Peyer's patch (tissue), 4 donors: ENCODE results near the gene MGRN1. TPM values are rescaled to one million over a fixed set of nuclear protein-coding genes. Genes with fewer than 3 reads are reported as not detected.

Source experiments
- DNase-seq, 3 donors: peaks; one replicate each; pipeline ENCODE4 v3.0.0-alpha.2; 2017 to 2019
- H3K27ac ChIP-seq, 4 donors: fragments of 200-600 bp; sonication (generic); one replicate each; pipeline ENCODE4 v1.5.1; 2016 to 2019
- H3K27me3 ChIP-seq, 2 donors: fragments of 200-600 bp; sonication (generic); one replicate each; pipeline ENCODE4 v1.5.1; 2019
- H3K36me3 ChIP-seq, 3 donors: fragments of 200-600 bp; sonication (generic); one replicate each; pipeline ENCODE4 v1.5.1; 2016 to 2019
- H3K4me1 ChIP-seq, 4 donors: fragments of 200-600 bp; sonication (generic); one replicate each; pipeline ENCODE4 v1.5.1; 2016 to 2019
- H3K4me3 ChIP-seq, 4 donors: fragments of 200-600 bp; sonication (generic); 1 replicate in 3 of 4; 2 replicates in 1 of 4; pipeline ENCODE4 v1.5.1; 2016 to 2019; ENCODE audit warnings: mild to moderate bottlenecking in 1 of 4
- H3K9me3 ChIP-seq, 4 donors: fragments of 200-600 bp; sonication (generic); one replicate each; pipeline ENCODE4 v1.5.1; 2016 to 2019; ENCODE audit warnings: mild to moderate bottlenecking in 1 of 4
- POLR2A ChIP-seq, 2 donors: fragments of 450-650 bp; IDR thresholded peaks; one replicate each; pipeline ENCODE4 v1.5.1; 2017; ENCODE audit warnings: antibody characterized with exemption in 2 of 2, mild to moderate bottlenecking in 2 of 2, moderate library complexity in 2 of 2
- total RNA-seq, 4 donors: library from RNA; depleted of rRNA; stranded (reverse); fragments of >200 nt; gene quantifications; one replicate each; pipeline ENCODE4 v1.1.0, GENCODE V29; 2016
- TF ChIP-seq, protein P1 (sequence below), 6 experiments: fragments of 450-650 bp in 4 of 6; fragments of 200-600 bp in 2 of 6; sonication (generic) in 1 of 6; IDR thresholded peaks; one replicate each; pipeline ENCODE4 v1.5.1; 2017 to 2019; ENCODE audit warnings: antibody characterized with exemption in 6 of 6, mild to moderate bottlenecking in 3 of 6, moderate library complexity in 1 of 6

The MGRN1 gene
- total RNA-seq, 4 donors from 2014 or later: 74.1 to 147 (median 93.8) TPM

DNA sequence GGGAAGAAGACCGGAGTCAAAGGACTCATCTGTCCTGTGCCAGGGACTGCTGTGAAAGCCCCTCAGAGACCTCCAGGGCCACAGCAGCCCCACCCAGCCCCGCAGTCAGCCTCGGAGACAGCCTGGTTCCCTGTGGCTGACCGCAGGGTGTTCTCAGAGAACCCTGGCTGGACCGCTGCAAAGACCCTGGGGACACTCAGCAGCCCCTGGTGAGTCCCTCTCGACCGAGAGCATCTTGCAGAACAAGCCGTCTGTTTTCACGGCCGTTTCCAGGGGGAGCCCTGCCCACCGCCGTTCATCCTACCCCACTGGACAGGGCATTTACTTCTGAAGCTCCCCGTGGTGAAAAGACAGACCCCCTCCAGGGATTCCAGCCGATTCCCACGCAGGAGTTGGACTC lies 20.2 kb upstream of the MGRN1 start:
- peaks cover 0 to 7% (median 0%) of the 10 kb centered on the region in 4 donors for H3K4me1 ChIP-seq
- DNase-seq: no peak
- no peak overlapping the region for H3K4me3 ChIP-seq
- H3K9me3 ChIP-seq: no peaks in the 10 kb centered on the region
- TF ChIP-seq POLR2A (IDR thresholded peaks at IDR 0.05): no peak
- H3K36me3 ChIP-seq: peaks cover 0 to 19% (median 0%) of the 10 kb centered on the region in 3 donors
- no peaks in the 10 kb centered on the region for H3K27me3 ChIP-seq
- no peak overlapping the region for H3K27ac ChIP-seq

DNA sequence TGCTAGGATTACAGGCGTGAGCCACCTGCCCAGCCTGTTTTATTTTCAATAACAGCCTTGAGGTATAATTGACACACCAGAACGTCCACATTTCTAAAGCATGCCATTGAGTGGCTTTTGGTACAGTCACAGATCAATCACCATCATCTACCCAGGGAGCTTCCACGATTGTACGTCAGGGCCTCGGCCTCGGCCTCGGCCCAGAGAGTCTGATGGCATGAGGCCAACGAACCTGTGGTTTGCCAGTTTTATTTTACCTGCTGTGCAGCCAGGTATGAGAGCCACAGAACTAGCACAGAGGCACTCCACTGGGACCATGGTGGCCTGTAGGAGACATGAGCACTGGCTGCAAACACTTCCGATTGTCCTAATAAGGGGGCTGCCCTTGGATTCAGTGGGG lies 18.3 kb upstream of the MGRN1 start:
- no peak overlapping the region for H3K4me3 ChIP-seq
- H3K4me1 ChIP-seq: peaks cover 0 to 10% (median 0%) of the 10 kb centered on the region in 4 donors
- no peak for DNase-seq
- TF ChIP-seq POLR2A (IDR thresholded peaks at IDR 0.05): no peak
- TF ChIP-seq, protein P1, sequence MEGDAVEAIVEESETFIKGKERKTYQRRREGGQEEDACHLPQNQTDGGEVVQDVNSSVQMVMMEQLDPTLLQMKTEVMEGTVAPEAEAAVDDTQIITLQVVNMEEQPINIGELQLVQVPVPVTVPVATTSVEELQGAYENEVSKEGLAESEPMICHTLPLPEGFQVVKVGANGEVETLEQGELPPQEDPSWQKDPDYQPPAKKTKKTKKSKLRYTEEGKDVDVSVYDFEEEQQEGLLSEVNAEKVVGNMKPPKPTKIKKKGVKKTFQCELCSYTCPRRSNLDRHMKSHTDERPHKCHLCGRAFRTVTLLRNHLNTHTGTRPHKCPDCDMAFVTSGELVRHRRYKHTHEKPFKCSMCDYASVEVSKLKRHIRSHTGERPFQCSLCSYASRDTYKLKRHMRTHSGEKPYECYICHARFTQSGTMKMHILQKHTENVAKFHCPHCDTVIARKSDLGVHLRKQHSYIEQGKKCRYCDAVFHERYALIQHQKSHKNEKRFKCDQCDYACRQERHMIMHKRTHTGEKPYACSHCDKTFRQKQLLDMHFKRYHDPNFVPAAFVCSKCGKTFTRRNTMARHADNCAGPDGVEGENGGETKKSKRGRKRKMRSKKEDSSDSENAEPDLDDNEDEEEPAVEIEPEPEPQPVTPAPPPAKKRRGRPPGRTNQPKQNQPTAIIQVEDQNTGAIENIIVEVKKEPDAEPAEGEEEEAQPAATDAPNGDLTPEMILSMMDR (IDR thresholded peaks at IDR 0.05): no peak
- H3K36me3 ChIP-seq: peaks cover 0 to 24% (median 0%) of the 10 kb centered on the region in 3 donors
- H3K27ac ChIP-seq: no peak overlapping the region
- no peaks in the 10 kb centered on the region for H3K9me3 ChIP-seq
- no peaks in the 10 kb centered on the region for H3K27me3 ChIP-seq

DNA sequence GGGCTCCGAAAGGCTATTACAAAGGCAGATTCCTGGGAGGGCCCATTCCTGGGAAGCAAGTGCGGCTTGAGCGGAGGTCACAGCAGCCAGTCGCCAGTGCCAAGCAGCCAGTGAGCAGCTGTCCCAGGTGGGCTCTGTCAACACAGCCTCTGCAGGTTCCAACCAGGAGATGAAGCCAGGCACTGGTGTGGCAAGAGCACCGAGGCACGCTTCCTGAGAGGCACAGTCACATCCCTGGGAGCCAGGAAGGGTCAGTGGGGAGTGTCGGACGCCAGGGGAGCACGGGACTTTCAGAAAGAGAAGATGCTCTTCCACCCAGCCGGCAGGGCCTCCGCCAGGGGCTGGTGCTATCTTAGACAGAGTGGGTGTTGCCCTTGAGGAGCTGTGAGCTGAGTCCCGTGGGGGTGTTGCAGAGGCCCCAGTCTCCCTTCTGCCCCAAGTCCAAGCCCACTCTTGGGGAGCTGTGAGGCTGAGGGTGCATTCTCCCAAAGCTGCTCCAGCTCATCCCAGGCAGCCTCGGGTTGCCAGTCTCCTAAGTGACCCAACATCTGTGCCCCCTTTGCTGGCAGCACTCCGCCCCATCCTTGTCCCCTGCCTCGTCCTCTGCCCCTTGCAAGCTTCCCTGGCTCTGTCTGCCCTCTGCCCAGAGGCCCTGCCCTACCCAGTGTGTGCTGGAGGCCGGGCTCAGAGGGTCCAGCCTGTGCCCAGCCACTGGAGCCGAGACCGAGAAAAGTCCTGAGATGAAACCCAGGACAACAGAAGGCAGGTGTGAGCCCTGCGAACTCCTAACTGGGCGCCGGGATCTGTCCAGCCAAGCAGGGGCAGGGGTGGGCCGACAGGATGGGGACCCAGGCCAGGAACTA lies 16.6 kb upstream of the MGRN1 start:
- TF ChIP-seq, protein P1 (IDR thresholded peaks at IDR 0.05): no peak
- no peak for TF ChIP-seq POLR2A (IDR thresholded peaks at IDR 0.05)
- Histone ChIP-seq H3K27me3 (no peaks in the 10 kb centered on the region), H3K4me3 (no peak overlapping the region), H3K9me3 (no peaks in the 10 kb centered on the region), H3K27ac (no peak overlapping the region), H3K4me1 (peaks cover 0 to 28% (median 5%) of the 10 kb centered on the region in 4 donors), H3K36me3 (peaks cover 0 to 24% (median 0%) of the 10 kb centered on the region in 3 donors)
- no peak for DNase-seq

DNA sequence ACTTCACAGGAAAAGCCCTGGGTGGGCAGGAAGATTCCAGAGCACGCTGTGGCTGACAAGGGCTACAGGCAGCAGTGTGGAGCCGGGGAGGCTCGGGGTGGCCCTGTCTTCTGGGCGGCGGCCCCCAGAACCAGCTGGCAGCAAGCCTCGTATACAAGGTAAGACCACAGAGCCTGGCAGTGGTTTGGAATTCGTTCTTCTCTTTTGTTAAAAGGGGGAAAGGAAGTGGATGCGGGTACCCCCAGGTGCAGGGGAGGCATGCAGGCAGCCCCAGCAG lies 16.0 kb upstream of the MGRN1 start:
- H3K36me3 ChIP-seq: peaks cover 0 to 24% (median 0%) of the 10 kb centered on the region in 3 donors

DNA sequence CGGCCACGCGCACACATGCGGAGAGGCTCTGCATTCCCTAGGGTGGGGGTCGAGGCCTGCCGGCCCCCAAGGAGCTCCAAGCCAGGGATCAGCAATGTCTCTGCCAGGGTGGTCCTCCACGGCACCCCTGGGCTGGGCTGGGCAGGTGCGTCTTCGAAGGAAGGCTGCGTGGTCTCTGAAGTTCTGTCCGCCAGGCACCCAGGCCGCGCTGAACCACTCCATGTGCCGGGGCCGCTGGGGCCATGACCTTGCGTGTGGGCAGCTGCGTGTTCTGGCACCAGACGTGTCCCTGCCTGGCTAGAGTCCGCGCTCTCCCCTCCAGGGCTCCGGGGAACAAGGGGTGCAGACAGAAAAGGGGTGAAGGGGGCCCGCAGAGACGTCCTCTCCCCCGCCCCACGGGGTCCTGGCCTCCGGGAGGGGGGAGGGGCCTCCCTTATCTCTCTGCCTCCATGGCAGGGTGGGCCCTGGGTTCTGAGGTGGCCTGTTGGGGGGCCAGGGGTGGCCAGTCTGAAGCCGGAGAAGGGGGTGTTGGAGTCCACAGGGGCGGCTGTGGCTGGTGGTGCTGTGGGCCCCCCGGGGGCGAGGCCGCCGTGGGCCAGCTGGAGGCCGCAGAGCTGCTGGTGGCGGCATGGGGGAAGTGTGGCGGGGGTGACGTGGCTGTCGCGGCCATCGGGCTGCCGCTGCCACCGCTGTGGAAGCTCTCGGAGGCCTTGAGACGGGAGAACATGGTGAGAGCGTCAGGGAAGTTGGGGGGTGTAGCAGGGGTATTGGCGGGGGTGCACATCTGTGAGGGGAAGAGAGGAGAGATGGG lies 15.2 kb upstream of the MGRN1 start:
- Histone ChIP-seq H3K36me3 (peaks cover 0 to 24% (median 0%) of the 10 kb centered on the region in 3 donors), H3K4me3 (no peak overlapping the region), H3K27ac (no peak overlapping the region), H3K27me3 (no peaks in the 10 kb centered on the region), H3K9me3 (no peaks in the 10 kb centered on the region), H3K4me1 (peaks cover 4 to 27% (median 11%) of the 10 kb centered on the region in 4 donors)
- no peak for DNase-seq
- TF ChIP-seq POLR2A (IDR thresholded peaks at IDR 0.05): no peak
- TF ChIP-seq, protein P1 (IDR thresholded peaks at IDR 0.05): no peak

More for the DNA sequence above, 16.0 kb upstream of the MGRN1 start:
- no peaks in the 10 kb centered on the region for H3K27me3 ChIP-seq
- TF ChIP-seq, protein P1 (IDR thresholded peaks at IDR 0.05): no peak
- TF ChIP-seq POLR2A (IDR thresholded peaks at IDR 0.05): no peak
- no peak for DNase-seq
- H3K9me3 ChIP-seq: no peaks in the 10 kb centered on the region
- no peak overlapping the region for H3K4me3 ChIP-seq
- H3K4me1 ChIP-seq: peaks cover 4 to 31% (median 9%) of the 10 kb centered on the region in 4 donors
- H3K27ac ChIP-seq: no peak overlapping the region
